ENCODE measurements around the gene CGB2. TPM values are rescaled to one million over a fixed set of nuclear protein-coding genes. Genes with fewer than 3 reads are reported as not detected.
"Not testable (repeated sequence)": the region's sequence is repeated elsewhere in the genome, so short reads cannot be mapped to it uniquely, and the experiment has no call there.

CGB2 gene
- polyA plus RNA-seq, 4 donors = 0.28 TPM; not detected in 3

GRCh38 chr19:49006905-49007304 lies 24.8 kb upstream of the CGB2 start:
- DNase-seq (ENCODE audit: low read depth in 4 of 4, low spot score in 2 of 4) = no peak

DNA sequence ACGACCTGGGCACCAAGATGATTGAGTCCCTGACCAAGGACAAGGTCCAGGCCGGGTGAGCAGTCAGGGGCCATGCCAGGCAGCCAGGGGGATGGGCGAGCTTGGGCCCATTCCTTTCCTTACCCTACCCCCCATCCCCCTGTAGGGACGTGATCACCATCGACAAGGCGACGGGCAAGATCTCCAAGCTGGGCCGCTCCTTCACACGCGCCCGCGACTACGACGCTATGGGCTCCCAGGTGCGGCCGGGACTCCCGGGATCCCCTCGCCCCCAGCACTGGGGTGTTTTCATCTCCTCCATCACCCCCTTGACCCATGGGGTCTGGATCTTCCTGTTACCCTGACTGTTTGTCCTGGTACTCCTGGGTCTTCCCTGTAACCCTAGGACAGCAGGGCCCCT lies 21.9 kb upstream of the CGB2 start:
- no peak for DNase-seq (ENCODE audit: low read depth in 4 of 4, low spot score in 2 of 4)

GRCh38 chr19:49010453-49010852 lies 21.2 kb upstream of the CGB2 start:
- no peak for DNase-seq (ENCODE audit: low read depth in 4 of 4, low spot score in 2 of 4)

- DNase-seq (ENCODE audit: low read depth in 4 of 4, low spot score in 2 of 4) = no peak
Observed at GRCh38 chr19:49011194-49011593, 20.5 kb upstream of the CGB2 start.

- DNase-seq (ENCODE audit: low read depth in 4 of 4, low spot score in 2 of 4) = no peak
Observed at GRCh38 chr19:49014123-49014869, 17.4 kb upstream of the CGB2 start.

GRCh38 chr19:49014870-49015255 lies 16.8 kb upstream of the CGB2 start:
- DNase-seq (ENCODE audit: low read depth in 4 of 4, low spot score in 2 of 4) = no peak

GRCh38 chr19:49016067-49016839 lies 15.4 kb upstream of the CGB2 start:
- no peak for DNase-seq (ENCODE audit: low read depth in 4 of 4, low spot score in 2 of 4)

DNA sequence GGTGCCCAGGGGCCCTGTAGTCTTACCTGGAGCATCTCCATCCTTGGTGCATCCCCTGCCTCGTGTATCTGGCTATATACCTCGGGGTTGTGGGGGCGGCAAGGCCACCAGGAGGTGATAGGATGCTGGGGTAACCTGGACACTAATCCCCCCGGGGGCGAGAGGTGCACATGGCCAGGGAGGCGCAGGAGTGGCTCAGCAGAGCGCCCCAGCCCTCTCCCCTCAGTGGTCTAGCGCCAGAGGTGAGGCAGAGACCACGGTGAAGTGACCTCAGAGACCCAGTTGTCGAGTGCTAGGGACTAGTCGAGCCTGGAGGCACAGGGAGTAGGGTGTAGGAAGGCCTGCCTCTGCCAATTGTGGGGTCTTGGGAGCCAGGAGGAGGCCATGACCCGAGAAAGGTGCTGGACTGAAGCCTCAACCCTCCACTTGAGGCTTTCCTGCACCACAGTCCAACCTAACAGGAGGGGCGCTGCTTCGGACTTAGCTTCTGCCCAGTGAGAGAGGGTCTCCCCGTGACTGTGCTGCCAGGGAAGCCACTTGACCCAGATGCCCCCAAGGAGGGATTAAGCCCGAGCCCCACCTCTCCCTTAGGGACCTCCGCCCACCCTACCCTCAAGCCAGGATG lies 14.5 kb upstream of the CGB2 start, which contains the start of gene LHB:
Gene LHB, minus strand, starts transcription at position 51 of the 625 bp plus-strand sequence. Its CDS starts 10 bp downstream, at position 41.
- DNase-seq (ENCODE audit: low read depth in 4 of 4, low spot score in 2 of 4) = no peak

DNA sequence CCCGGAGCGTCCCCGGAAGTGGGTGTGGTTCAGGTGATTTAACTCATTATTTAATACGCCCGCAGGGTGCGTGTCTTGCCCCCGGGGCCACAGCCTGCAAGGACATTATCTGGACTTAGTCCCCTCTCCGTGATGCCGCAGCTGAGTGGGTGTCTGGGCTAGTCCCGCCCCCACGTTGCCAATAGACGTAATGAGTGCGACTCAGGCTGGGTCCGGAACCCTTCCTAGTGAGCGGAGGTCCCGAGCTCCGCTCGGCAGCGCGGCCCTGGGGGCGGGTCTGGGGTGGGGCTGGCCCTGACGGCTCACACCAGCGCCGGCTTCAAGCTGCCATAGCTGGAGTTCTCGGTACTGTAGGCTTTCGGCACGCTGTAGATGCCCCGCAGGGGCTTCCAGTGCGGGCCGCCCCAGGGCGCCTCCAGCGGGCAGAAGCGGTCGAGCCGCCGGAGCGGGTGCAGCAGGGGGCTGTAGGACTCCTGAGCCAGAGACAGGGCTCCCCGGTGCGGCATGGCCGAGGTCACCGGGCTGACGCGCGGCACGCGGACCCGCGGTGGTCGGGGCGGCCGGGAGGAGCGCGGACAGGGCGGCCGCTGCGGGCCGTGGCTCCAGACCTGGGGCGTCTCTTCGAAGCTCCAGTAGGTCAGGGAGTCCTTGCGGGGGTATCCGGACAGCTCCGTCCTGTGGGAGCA lies 13.9 kb upstream of the CGB2 start:
- DNase-seq (ENCODE audit: low read depth in 4 of 4, low spot score in 2 of 4) = no peak

- DNase-seq (ENCODE audit: low read depth in 4 of 4, low spot score in 2 of 4) = not testable (repeated sequence)
Observed at GRCh38 chr19:49018388-49019241, 13.1 kb upstream of the CGB2 start.

DNA sequence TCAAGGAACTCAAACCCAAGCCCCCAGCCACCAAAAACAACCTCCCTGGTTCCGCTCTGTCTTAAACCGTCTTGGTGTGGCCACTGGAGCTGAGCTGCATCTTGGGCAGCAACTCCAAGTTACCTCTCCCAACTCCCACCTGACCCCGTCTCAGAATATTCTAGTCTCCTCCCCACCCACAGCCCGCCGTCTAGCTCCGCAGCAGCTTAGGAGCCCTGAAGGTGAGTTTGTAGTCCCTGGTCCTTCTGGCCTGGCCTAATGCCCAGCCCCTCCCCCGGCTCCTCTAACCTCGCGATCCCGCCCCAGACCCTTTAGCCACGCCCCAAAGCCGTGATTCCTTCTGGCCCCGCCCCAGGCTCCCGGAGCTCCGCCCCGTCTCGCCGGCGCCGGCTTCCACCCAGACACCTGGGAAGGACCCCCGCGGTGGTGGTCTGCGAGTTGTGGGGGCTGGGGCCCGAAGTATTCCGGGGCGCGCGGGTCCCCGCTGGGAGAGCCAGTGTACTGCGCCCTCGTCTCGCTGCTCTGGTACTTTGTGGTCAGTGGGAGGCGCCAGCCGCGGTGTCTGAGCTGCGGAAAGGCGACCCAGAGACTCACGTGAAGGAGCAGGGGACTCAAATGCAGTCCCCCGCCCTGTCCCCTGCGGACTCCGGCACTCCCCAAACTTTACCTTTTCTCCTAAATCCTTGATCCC lies 12.3 kb upstream of the CGB2 start:
- no peak for DNase-seq (ENCODE audit: low read depth in 4 of 4, low spot score in 2 of 4)

DNA sequence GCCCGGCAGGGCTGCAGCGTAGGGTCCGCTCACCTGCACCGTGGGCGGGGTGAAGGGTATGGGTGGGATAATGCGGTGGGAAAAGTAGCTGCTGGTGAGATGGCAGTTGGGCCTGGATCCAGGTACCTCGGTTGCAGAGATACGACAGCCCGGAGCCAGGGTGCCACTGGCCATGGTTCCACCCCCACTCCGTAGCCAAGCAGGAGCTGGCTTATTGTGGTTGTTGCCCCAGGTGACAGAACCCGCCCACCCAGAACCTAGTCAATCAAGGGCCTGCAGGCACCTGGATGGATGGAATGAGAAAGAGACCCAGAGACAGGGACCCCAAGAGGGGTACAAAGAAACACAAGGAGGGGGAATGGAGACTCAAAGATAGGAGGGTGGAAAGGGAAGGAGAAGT lies 11.3 kb upstream of the CGB2 start:
- DNase-seq (ENCODE audit: low read depth in 4 of 4, low spot score in 2 of 4) = no peak

- DNase-seq (ENCODE audit: low read depth in 4 of 4, low spot score in 2 of 4) = no peak
Observed at GRCh38 chr19:49020931-49021895, 10.5 kb upstream of the CGB2 start.

DNA sequence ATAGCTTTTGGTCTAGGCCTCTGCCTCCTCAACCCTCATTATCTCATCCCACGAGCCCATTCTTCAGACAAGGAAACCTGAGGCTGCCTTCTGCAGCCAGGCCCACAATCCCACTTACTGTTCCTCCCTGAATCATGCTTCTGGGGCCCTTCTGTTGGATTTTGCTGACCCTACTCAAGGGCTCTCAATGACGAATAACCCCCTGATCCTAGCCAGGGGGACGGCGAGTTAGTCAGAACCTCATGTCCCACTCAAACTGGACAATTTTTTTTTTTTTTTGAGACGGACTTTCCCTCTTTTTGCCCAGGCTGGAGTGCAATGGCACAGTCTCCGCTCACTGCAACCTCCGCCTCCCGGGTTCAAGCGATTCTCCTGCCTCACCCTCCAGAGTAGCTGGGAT lies 9.6 kb upstream of the CGB2 start:
- no peak for DNase-seq (ENCODE audit: low read depth in 4 of 4, low spot score in 2 of 4)

DNA sequence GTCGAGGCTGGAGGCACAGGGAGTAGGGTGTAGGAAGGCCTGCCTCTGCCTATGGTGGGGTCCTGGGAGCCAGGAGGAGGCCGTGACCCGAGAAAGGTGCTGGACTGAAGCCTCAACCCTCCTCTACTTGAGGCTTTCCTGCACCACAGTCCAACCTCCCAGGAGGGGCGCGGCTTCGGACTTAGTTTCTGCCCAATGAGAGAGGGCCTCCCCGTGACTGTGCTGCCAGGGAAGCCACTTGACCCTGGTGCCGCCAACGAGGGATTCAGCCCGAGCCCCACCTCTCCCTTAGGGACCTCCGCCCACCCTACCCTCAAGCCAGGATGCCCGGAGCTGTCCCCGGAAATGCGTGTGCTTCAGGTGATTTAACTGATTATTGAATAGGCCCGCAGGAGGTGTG lies 7.5 kb upstream of the CGB2 start, which contains the start of gene CGB3:
Gene CGB3, minus strand, starts transcription at position 101 of the 400 bp plus-strand sequence. CDS start 362 bp downstream, outside the sequence.
- DNase-seq (ENCODE audit: low read depth in 4 of 4, low spot score in 2 of 4) = not testable (repeated sequence)

DNA sequence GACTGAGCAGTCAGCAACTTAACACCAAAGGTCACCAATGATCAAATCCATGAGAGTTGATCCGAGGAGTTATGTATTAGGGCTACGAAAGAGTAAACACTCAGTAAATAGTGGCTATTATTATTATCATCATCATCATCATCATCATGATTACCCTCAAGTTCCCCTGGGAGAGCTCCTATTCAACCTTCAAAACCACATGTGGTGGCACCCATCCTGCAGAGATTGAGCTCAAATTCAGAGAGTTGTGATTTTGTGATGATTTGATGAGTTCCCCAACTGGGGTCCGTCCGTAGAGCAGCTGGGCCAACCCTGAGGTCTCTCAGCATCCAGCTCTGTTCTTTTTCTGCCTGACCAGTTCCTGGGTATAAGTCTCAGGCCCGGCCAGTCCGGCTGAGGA lies 6.6 kb upstream of the CGB2 start:
- DNase-seq (ENCODE audit: low read depth in 4 of 4, low spot score in 2 of 4) = not testable (repeated sequence)

DNA sequence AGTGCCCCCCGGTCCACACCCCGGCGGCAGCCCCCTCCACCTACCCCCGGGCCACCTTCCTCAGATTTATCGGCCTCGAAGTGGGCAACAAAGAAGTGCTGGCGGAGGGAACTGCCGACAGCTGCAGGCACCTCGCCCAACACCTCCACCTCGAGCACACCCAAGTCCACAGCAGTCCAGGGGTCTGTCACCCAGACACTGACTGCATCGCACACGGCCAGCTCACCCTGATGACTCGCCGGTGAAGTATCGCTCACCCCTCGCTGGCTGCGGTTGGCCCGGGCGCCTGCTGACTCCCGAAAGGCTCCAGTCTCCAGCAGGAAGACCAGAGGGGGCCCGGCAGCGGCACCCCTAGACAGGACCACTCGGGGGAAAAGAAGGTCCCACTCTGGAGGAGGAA lies 6.1 kb upstream of the CGB2 start:
- DNase-seq (ENCODE audit: low read depth in 4 of 4, low spot score in 2 of 4) = not testable (repeated sequence)

- not testable (repeated sequence) for DNase-seq (ENCODE audit: low read depth in 4 of 4, low spot score in 2 of 4)
Observed at GRCh38 chr19:49028686-49029085, 3.0 kb upstream of the CGB2 start.
